GM03348 (cell line): ENCODE data around the gene C11orf71.

Experiments used
- DNase-seq: peaks from one replicate; pipeline ENCODE4 v3.0.0; 2012; ENCODE audit warnings: low spot score

Gene C11orf71, protein sequence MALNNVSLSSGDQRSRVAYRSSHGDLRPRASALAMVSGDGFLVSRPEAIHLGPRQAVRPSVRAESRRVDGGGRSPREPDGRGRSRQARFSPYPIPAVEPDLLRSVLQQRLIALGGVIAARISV

DNA sequence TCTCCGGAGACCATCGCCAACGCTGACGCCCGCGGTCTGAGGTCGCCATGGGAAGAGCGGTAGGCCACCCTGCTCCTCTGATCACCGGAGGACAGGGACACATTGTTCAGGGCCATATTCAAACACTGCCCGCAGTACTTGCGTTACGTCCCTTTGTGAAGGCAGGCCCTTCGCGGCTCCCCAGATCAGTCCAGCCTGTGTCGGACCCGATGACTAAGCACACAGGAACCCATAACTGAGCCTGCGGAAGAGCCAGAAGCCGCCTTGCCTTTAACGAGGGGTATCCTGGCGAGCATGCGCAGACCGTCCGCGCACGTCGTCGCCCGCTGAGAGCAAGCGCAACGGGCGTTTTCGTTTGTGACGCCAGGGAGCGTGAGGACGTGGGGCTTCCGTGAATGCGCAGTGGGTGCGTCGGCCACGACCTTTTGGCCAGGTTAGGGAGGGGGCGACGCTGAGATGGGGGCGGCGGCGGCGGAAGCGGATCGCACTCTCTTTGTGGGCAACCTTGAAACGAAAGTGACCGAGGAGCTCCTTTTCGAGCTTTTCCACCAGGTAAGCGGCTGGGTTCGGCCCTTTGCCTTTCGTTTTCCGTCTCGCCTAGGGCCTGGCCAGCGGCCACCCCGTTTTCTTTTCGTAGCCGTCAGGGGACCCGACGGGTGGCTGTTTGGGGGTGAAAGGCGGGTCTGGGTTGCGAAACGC, at the start of gene C11orf71, which contains the start of gene RBM7:
C11orf71 (minus strand) TSS at position 296 of the 699 bp plus-strand sequence; CDS start at position 116, 180 bp downstream.
RBM7 (plus strand) TSS at position 451 of the 699 bp plus-strand sequence; CDS start at position 457, 6 bp downstream.
- DNase-seq: peak; percentile 97

DNA sequence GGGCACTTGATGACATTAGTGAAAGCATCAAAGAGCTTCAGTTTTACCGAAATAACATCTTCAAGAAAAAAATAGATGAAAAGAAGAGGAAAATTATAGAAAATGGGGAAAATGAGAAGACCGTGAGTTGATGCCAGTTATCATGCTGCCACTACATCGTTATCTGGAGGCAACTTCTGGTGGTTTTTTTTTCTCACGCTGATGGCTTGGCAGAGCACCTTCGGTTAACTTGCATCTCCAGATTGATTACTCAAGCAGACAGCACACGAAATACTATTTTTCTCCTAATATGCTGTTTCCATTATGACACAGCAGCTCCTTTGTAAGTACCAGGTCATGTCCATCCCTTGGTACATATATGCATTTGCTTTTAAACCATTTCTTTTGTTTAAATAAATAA, 49.5 kb upstream of the C11orf71 start:
- no peak for DNase-seq

DNA sequence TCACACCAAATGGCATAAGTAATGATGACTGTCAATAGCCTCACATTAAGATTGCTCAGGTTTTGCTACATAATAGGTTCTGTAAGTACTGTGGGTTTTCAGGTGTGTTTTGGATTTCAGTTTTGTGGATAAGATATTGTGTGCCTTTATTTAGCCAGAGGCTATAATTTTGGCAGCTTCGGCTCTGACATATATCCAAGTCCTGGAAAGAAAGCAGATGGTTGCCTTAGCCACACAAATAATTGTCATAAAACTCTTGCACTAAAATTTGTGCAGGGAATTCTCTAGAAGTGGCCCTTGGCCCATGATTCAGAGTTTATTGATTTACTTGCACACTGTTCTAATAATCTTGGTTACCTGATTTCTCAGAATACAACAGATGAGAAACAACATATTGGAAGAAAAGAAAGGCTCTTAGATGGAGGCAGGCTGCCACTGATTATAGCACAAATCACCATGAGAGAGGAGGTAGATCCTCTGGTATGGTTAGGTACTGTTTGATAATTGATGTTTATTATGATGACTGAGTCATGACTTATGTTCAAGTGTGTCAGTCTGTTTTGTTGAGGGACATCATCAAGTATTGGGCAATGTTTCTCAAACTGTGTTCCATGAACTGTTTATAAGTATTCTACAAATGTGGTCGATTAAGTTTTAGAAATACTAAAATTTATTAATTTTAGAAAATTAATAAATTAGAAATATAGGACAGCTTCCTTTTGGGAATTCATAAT, 48.6 kb upstream of the C11orf71 start:
- no peak for DNase-seq

DNA sequence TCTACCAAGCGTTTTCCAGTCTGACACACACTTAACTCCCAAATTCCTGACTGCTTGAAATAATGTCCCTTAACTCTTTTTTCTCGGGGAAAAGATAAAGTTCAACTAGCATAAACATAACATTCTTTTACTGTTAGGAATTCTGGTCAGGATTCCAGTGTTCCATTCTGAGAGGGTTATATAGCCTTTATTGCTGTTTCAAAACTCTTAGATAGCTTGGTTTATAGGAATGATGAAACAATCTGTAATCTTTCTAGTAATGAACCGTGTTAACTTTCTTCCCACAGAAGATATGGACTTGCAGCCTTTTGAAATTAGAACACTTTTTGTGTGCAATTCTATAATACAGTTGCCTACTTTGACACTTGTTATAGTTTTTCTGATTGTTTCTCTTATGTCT, 47.6 kb upstream of the C11orf71 start:
- DNase-seq: peak; percentile 40

DNA sequence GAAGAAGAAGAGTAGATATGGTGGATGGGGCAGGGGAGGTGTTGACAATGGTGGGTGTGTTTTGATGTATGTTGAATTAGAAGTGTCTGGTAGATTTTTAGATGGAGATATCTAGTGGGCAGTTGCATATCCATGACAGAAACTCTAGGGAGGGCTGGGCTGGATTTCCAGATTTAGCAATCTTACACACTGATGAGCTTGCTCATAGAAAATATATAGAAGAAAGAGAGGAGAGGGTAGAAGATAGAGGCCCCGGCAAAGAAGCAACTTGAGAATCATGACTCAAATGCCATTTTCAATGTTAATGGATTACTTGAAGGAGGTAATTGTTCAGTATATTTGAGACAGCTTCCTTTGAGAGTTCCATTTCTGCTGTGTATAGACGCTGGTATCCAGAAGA, 47.1 kb upstream of the C11orf71 start:
- no peak for DNase-seq

DNA sequence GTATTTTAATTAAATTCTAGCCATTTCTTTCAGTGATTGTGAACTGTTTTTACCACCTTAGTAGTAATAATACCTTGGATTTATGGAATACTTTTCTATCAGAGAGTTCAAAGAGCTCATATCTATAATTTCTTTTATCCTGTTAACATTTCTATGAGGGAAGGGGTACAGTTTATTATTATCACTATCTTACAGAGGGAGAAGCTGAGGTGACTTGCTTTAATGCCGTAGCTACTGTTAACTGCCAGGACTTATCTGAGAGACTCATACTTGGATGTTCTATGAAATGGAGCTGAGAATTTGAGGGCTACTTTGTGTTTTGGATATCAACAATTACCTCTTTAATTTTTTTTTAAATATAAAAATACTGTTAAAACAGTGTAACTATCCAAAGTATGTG, 42.2 kb upstream of the C11orf71 start:
- no peak for DNase-seq

DNA sequence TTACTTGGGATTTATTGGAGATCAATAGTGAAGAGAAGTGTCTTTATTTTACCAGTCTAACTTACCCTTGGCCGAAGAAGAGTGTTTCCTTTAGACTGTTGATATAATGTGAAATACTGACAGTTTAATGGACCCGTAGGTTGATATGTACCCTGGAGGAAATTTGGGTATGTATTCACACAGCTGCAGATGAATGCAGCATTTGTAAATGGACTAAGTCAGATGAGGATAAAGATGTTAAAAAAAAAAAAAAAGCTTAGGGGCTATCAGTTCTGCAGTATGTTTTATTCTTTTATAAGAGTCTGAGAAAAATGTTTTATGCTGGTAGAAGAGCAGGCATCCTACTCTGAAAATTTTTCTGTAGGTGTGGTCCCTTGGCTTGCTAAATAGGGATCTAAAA, 41.6 kb upstream of the C11orf71 start:
- DNase-seq: no peak

DNA sequence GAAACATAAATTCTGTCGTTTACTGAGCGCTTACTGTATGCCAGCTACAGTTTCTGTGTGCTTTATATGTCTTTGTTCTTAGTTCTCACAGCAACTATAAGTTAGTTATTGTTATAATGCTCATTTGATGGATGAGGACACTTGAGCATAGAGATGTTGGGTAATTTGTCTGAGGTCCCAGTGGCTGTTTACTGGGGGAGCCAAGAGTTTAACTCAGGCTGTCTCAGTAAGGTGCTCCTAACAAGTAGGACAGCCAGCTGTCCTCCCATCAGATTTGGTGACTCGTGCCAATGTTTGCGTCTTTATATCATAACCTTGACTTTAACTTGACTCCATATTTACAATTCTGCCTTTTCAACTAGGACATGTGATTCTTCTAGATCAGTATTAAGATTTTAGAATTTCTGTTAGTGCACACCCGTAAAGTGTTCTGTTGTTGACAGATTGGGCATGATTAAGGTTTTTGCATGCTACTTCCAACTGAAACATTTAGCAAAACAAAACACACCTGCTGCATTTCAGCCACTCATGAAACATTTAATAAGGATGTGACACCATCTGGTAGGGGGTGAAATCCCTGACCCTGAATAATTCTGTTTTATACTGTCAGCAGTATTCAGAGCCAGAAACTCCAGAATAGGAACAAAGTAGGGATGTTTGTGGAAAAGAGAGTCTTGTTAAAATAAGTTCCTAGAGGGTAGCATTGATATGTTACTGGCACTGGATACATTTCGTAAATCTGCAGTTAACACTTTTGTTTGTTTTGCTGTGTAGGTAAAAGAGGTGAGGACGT, 40.9 kb upstream of the C11orf71 start:
- no peak for DNase-seq

DNA sequence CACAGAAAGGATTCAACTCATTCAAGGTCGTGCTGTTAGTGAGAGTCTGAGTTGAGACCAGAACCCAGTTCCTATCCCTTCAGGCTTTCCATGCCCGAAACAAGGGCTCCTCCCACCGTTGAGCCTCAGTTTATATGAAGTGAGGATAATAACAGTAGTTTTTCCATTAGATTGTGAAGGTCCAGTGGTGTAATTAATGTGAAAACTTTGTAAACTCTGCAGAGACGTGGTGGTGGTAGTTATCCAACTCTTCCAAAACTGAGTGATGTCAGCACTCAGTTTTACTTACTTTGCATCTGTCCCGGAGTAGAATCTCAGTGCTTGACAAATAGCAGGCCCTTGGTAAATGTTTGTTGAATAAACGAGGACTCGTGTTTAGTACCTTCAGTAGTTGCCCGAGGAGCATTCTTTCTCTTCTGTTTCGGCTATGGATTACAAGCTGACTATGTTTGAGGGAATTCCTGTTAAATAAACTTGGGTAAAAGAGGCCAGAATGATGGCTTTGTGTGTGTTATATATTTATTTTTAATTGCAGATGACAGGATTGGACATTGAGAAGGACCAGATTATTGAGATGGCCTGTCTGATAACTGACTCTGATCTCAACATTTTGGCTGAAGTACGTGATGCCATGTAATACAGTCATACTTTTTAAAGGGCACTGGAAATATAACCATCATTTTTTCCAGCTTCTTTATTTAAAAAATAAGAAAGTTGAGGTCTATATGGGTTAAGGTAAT, 40.0 kb upstream of the C11orf71 start:
- peak; percentile 29 for DNase-seq

DNA sequence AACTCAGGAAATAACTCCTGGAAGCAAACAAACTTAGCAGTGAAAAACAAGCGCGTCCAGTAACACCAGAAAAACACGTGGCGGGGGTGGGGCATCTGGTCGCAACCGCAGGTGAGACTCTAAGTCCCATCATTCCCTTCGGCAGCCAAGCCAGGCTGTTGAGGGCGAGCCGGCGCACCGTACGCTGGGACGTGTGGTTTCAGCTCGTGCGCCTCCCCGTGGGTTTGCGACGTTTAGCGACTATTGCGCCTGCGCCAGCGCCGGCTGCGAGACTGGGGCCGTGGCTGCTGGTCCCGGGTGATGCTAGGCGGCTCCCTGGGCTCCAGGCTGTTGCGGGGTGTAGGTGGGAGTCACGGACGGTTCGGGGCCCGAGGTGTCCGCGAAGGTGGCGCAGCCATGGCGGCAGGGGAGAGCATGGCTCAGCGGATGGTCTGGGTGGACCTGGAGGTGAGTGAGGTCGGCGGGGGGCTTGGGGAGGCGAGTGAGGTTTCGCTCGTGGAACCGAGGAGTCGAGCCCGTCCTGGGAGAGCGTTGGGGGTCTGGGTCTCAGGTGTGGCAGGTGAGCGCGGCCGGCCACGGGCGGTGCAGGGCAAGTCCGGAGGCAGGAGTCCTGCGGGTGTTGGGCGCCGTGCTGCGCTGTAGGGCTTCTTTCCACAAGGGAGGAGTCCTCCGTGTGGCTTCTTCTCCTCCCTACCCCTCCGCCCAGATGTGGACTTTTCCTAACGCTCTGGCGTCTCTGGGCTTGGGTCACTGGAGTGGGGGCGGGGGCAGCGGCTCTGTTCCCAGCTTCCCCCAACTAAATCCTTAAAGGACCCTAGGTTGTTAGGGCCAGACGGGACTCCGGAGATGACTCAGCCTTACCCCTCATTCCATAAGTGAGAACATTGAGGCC, 39.2 kb upstream of the C11orf71 start, which contains the start of gene REXO2:
REXO2 (plus strand) TSS at position 239 of the 892 bp plus-strand sequence; CDS start at position 301, 62 bp downstream.
- peak; percentile 97 for DNase-seq

DNA sequence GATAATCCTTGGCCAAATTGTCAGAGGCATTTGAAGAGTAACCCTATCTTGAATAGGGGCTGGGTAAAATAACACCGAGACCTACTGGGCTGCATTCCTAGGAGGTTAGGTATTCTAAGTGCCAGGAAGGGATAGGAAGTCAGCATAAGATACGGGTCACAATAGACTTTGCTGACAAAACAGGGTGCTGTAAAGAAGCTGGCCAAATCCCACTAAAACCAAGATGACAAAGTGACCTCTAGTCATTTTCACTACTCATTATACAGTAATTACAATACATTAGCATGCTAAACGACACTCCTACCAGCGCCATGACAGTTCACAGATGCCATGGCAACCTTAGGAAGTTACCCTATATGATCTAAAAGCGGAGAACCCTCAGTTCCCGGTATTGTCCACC, 38.0 kb upstream of the C11orf71 start:
- no peak for DNase-seq

DNA sequence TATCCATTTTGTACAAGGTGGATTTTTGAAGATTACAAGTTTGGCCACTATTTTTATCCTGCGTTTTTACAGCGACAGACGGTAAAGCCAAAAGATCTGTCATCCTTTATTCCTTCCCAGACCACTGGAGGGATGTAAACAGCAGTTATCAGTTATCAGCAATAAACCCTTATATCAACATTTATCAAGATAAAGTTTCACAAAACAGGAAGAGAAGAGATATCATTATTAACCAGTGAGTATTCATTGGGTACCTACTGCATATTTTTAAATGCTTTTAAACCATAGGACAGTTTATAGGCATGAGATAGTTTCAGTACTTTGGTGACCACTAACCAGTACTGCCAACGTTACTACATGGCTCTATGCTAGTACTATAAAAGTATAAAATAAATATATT, 33.1 kb upstream of the C11orf71 start:
- DNase-seq: no peak

DNA sequence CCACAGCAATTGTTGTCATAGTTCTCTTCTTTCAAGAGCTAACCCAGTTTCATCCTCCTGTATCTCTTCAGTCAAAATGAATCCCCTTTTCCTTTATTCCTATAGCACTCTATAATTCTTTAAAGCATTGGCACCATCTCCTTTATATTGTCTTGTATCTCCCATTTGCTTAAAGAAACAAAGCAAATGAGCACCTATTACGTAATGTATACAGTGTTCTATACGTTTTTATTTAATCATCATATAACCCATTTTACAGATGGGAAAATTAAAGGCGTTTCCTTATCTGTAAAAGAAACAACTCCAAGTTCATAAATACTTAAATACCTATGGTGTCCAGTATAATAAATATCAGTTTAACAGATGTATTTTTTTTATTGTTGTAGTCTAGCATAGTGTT, 32.6 kb upstream of the C11orf71 start:
- no peak for DNase-seq

DNA sequence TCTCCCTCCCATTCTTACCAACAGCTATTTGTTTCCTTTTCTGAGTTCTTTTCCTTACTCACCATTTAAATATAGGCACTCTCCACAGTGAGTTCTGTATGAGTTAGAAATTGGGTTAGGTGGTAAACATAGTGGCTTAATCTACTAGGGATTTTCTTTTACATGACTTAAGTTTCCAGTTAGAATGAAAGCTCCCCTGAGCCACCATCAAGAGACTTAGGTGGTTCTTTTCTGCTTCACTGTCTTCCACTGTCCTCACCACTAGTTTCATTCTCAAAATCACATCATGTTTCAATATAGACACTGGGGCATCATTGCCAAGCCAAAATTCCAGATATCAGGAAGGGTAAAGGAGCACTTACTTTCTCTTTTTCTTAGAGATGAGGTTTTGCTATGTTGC, 30.0 kb upstream of the C11orf71 start:
- no peak for DNase-seq

DNA sequence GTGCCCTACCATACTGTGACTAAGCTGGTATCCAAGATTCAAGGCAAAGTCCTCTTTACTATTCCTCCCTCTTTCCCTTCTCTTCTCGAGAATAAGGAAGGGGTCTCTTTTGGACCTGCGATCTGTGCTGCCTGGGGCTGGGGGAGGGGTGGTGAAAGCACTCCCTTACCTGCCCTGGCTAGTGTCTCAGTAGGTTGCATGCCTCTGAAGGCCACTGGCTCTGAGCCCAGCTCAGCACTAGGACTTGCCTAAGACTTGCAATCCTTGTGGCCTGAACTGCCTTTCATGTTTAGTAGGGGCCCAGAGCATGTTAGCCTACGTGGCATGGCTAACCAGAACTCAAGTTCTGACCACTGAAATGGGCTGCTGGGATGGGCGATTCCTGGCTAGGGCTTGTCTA, 26.0 kb upstream of the C11orf71 start:
- no peak for DNase-seq

DNA sequence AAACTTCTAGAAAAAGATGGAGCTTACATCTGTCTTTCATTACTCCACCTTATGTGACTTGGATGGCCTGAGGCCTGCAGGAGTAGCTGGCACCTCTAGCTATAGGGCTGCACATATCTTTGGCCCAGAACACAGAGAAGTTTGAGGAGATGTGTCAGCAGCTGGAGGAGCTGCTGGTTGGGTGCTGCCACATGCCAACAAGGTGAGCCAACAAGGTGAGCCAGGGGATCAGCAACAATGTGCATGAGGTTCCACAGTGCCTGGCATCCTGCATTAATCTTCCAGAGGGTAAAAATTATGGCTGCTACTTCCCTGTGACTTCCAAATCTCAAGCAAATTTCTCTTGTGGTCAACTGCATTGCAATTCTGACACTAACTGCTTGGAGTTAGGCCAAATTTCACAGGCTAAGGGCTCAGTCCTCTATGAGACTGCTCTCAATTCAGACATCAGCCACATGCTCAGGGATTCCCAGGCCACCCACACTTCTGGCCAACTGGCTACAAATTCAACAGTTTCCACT, 16.2 kb upstream of the C11orf71 start:
- peak; percentile 45 for DNase-seq

DNA sequence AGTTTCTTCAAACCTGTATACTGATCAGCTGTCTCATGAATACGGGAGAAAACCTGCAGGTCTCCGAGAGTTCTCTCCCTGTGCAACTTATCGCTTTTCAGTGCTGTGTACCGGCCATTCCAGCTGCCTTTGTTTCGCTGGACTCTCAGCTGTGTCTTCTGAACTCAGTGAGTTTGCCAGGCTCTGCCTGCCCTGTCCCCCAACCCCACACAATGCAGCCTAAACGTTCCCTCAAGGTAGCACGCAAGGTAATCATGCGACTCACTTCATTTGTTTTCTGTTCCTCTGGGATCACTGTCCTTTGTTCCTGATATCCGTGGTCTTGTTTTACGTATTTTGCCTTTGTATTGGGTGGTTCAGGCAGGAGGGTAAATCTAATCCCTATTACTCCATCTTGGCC, 13.6 kb upstream of the C11orf71 start:
- DNase-seq: no peak

DNA sequence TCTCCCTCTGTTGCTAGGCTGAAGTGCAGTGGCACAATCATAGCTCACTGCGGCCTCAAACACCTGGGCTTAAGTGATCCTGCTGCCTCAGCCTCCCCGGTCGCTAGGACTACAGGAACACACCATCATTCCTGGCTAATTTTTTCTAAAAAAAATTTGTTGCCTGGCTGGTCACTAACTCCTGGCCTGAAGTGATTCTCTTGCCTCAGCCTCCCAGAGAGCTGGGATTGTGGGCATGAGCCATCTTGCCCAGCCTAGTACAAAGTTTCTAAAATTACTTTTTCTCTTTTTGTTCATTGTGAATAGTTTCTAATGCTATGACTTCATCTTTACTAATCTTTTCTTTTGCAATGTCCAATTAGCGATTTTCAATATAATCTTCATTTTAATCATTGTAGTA, 12.6 kb upstream of the C11orf71 start:
- no peak for DNase-seq

DNA sequence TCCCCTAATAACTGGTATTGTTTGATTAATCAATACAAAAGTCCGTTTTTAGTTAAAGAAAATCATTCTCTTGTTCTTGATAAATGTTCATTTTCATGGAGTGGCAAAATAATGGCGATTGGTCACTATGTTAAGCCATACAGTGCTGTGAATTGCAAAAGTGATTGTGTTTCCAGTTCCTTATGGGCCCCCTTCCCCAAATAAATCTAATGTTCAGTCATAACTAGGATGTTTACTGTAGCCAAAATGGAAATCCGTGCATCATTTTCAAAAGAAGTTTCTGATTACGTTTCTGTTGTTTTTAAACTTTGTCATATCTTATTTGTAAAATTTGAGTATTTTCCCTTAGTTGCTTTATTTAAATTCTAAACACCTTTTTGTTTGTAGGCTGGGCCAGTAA, 1.0 kb upstream of the C11orf71 start:
- DNase-seq: no peak

DNA sequence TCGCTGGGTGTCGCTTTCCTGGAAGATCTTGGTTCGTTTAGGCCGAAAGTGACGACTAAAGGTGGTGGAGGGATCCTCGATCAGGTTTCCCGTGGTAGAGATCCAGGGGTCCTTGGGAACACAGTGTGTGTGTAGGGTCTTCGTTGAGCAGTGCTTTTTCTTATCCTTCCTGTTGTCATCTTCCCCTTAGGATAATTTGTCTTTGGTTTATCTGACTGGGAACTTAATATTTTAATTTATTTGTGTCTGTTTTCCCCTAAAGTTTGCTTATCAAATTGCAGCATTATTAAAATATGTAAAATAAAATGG, 558 bp upstream of the C11orf71 start:
- DNase-seq: no peak
